ENCODE data around the gene E2F6. TPM values are rescaled to one million over a fixed set of nuclear protein-coding genes. Genes with fewer than 3 reads are reported as not detected.

E2F6 gene
- total and polyA plus RNA-seq, 2 of the 13 experiments (the other 11 are each of a cell fraction or from before 2014, with no cell fraction given) = 27.3 to 36.0 TPM

- TF ChIP-seq ARNT (IDR thresholded peaks at IDR 0.05) (no peak), NFKBIZ (CRISPR knock-in tag; IDR thresholded peaks at IDR 0.05) (peak; percentile 99), ZNF740 (CRISPR knock-in tag; IDR thresholded peaks at IDR 0.05) (peak; percentile 72; the same call in 1 of the 2 replicates), HMGXB4 (CRISPR knock-in tag; IDR thresholded peaks at IDR 0.05; ENCODE audit: borderline replicate concordance in 1 of 2, low read depth in 1 of 2) (peak; percentile 51 to 66), RAD21 (CRISPR knock-in tag; IDR thresholded peaks at IDR 0.05) (peak; percentile 47; the same call in 1 of the 2 replicates), EZH2 (conservative IDR thresholded peaks at IDR 0.05; ENCODE audit: low read depth, low read length) (no peak), MYNN (CRISPR knock-in tag; IDR thresholded peaks at IDR 0.05; ENCODE audit: low read depth) (no peak), CENPX (CRISPR knock-in tag; IDR thresholded peaks at IDR 0.05) (no peak), HCFC1 (IDR thresholded peaks at IDR 0.05; ENCODE audit: low read depth, low read length) (no peak; the same call in 1 of the 2 replicates), HOXD1 (CRISPR knock-in tag; IDR thresholded peaks at IDR 0.05) (peak; percentile 98), ZNF720 (CRISPR knock-in tag; IDR thresholded peaks at IDR 0.05) (no peak), ZNF446 (CRISPR knock-in tag; IDR thresholded peaks at IDR 0.05) (peak; percentile 85; the same call in 1 of the 2 replicates), U2AF1 (optimal IDR thresholded peaks at IDR 0.05; ENCODE audit: low read depth, low read length) (no peak), SP5 (CRISPR knock-in tag; IDR thresholded peaks at IDR 0.05; ENCODE audit: borderline replicate concordance, low read depth) (peak; percentile 94), SMARCC2 (IDR thresholded peaks at IDR 0.05) (0 out of 2 replicates have a peak, but pooled peaks have one; percentile 18), ZNF275 (CRISPR knock-in tag; IDR thresholded peaks at IDR 0.05; ENCODE audit: borderline replicate concordance) (0 out of 2 replicates have a peak, but pooled peaks have one; percentile 34), TOE1 (CRISPR knock-in tag; IDR thresholded peaks at IDR 0.05) (peak; percentile 76; the same call in 1 of the 2 replicates), ESRRA (CRISPR knock-in tag; IDR thresholded peaks at IDR 0.05; ENCODE audit: low read depth) (peak; percentile 89), ZNF605 (CRISPR knock-in tag; IDR thresholded peaks at IDR 0.05) (peak; percentile 88), TRAFD1 (CRISPR knock-in tag; IDR thresholded peaks at IDR 0.05; ENCODE audit: borderline replicate concordance) (no peak), IKZF1 (IDR thresholded peaks at IDR 0.05) (no peak), ZNF224 (CRISPR knock-in tag; IDR thresholded peaks at IDR 0.05) (no peak; the same call in 1 of the 2 replicates), ZNF235 (CRISPR knock-in tag; IDR thresholded peaks at IDR 0.05; ENCODE audit: borderline replicate concordance) (no peak), HIVEP1 (CRISPR knock-in tag; IDR thresholded peaks at IDR 0.05) (peak; percentile 75; the same call in 1 of the 2 replicates), ZNF749 (CRISPR knock-in tag; IDR thresholded peaks at IDR 0.05; ENCODE audit: borderline replicate concordance) (no peak; the same call in 1 of the 2 replicates)
Measured at GRCh38 chr2:11499081-11499743, 33.3 kb upstream of the E2F6 start (continued).

Measured in HepG2 (cell line).